ENCODE data around the gene CYGB. TPM values are rescaled to one million over a fixed set of nuclear protein-coding genes. Genes with fewer than 3 reads are reported as not detected.
A peak's percentile ranks its signal among the peaks of the same experiment; 100 is the strongest.

Gene CYGB
- total RNA-seq, 4 donors from 2014 or later: 2.8 to 18.2 (median 10.4) TPM

GRCh38 chr17:76485569-76485968, 51.9 kb downstream of the CYGB start:
- Histone ChIP-seq H3K4me3 (no peak overlapping the region), H3K27ac (peak overlapping the region; percentile 25), H3K36me3 (peaks cover 9% of the 10 kb centered on the region), H3K9me3 (no peaks in the 10 kb centered on the region), H3K4me1 (peaks cover 12% of the 10 kb centered on the region), H3K27me3 (no peaks in the 10 kb centered on the region)
- WGBS: 60% methylated on average over 11 of the region's 11 CpGs
- no peak for DNase-seq (ENCODE audit: low spot score in 2 of 2)
- TF ChIP-seq POLR2A (IDR thresholded peaks at IDR 0.05) (no peak), POLR2AphosphoS5 (IDR thresholded peaks at IDR 0.05) (peak in 1 of 3 donors; percentile 18), CTCF (IDR thresholded peaks at IDR 0.05) (no peak), EP300 (IDR thresholded peaks at IDR 0.05) (no peak)

- H3K36me3 ChIP-seq: peaks cover 9% of the 10 kb centered on the region
- no peaks in the 10 kb centered on the region for H3K9me3 ChIP-seq
- TF ChIP-seq EP300 (IDR thresholded peaks at IDR 0.05) (no peak), CTCF (IDR thresholded peaks at IDR 0.05) (no peak), POLR2A (IDR thresholded peaks at IDR 0.05) (no peak), POLR2AphosphoS5 (IDR thresholded peaks at IDR 0.05) (no peak)
- H3K4me3 ChIP-seq: no peak overlapping the region
- 81% methylated on average over 11 of the region's 11 CpGs for WGBS
- no peak for DNase-seq (ENCODE audit: low spot score in 2 of 2)
- H3K4me1 ChIP-seq: peaks cover 3% of the 10 kb centered on the region
- no peaks in the 10 kb centered on the region for H3K27me3 ChIP-seq
- H3K27ac ChIP-seq: no peak overlapping the region
Observed at GRCh38 chr17:76484228-76484725, 53.2 kb downstream of the CYGB start.

- H3K27ac ChIP-seq: peak overlapping the region; percentile 30
- peak in 1 of 2 donors; percentile 54 for DNase-seq (ENCODE audit: low spot score in 2 of 2)
- peaks cover 35% of the 10 kb centered on the region for H3K36me3 ChIP-seq
Observed at GRCh38 chr17:76481071-76481655, 56.3 kb downstream of the CYGB start.

GRCh38 chr17:76480632-76481031, 56.9 kb downstream of the CYGB start:
- H3K36me3 ChIP-seq: peaks cover 35% of the 10 kb centered on the region
- H3K27me3 ChIP-seq: no peaks in the 10 kb centered on the region
- TF ChIP-seq CTCF (IDR thresholded peaks at IDR 0.05): no peak
- TF ChIP-seq POLR2A (IDR thresholded peaks at IDR 0.05): no peak
- TF ChIP-seq EP300 (IDR thresholded peaks at IDR 0.05): no peak
- no peak for TF ChIP-seq POLR2AphosphoS5 (IDR thresholded peaks at IDR 0.05)
- peaks cover under 1% of the 10 kb centered on the region for H3K4me1 ChIP-seq
- DNase-seq (ENCODE audit: low spot score in 2 of 2): no peak
- 65% methylated on average over 15 of the region's 15 CpGs for WGBS
- no peak overlapping the region for H3K4me3 ChIP-seq
- no peak overlapping the region for H3K27ac ChIP-seq
- H3K9me3 ChIP-seq: no peaks in the 10 kb centered on the region

More at GRCh38 chr17:76481071-76481655, 56.3 kb downstream of the CYGB start:
- H3K9me3 ChIP-seq: no peaks in the 10 kb centered on the region
- TF ChIP-seq POLR2AphosphoS5 (IDR thresholded peaks at IDR 0.05) (no peak), EP300 (IDR thresholded peaks at IDR 0.05) (no peak), CTCF (IDR thresholded peaks at IDR 0.05) (no peak), POLR2A (IDR thresholded peaks at IDR 0.05) (no peak)
- WGBS: 80% methylated on average over 17 of the region's 21 CpGs
- no peaks in the 10 kb centered on the region for H3K27me3 ChIP-seq
- H3K4me1 ChIP-seq: peaks cover 3% of the 10 kb centered on the region
- no peak overlapping the region for H3K4me3 ChIP-seq

- 89% methylated on average over 9 of the region's 14 CpGs for WGBS
- H3K9me3 ChIP-seq: no peaks in the 10 kb centered on the region
Observed at GRCh38 chr17:76479515-76480060, 57.9 kb downstream of the CYGB start.

More at GRCh38 chr17:76479515-76480060, 57.9 kb downstream of the CYGB start:
- Histone ChIP-seq H3K4me1 (no peaks in the 10 kb centered on the region), H3K27me3 (no peaks in the 10 kb centered on the region), H3K27ac (no peak overlapping the region), H3K36me3 (peaks cover 40% of the 10 kb centered on the region), H3K4me3 (no peak overlapping the region)
- no peak for TF ChIP-seq POLR2A (IDR thresholded peaks at IDR 0.05)
- no peak for TF ChIP-seq CTCF (IDR thresholded peaks at IDR 0.05)
- no peak for TF ChIP-seq EP300 (IDR thresholded peaks at IDR 0.05)
- no peak for DNase-seq (ENCODE audit: low spot score in 2 of 2)
